ENCODE measurements around the gene SRSF10.
A peak's percentile ranks its signal among the peaks of the same experiment; 100 is the strongest.
"Not testable (repeated sequence)": the region's sequence is repeated elsewhere in the genome, so short reads cannot be mapped to it uniquely, and the experiment has no call there.

The SRSF10 gene

GRCh38 chr1:23979881-23980727 is at the start of gene SRSF10:
Gene SRSF10, minus strand, starts transcription at chr1:23980327. Its CDS starts 72 bp downstream, at chr1:23980255.
- DNase-seq (ENCODE audit: low read depth): peak; percentile 93

GRCh38 chr1:24027838-24028468 is 47.8 kb upstream of the SRSF10 start:
- no peak for DNase-seq (ENCODE audit: low read depth)

GRCh38 chr1:24022581-24023361 is 42.6 kb upstream of the SRSF10 start:
- peak; percentile 76 for DNase-seq (ENCODE audit: low read depth)

- no peak for DNase-seq (ENCODE audit: low read depth)
These were observed 41.5 kb upstream of the SRSF10 start for GRCh38 chr1:24021403-24022266.

- no peak for DNase-seq (ENCODE audit: low read depth)
These were observed 40.3 kb upstream of the SRSF10 start for GRCh38 chr1:24020470-24020869.

- no peak for DNase-seq (ENCODE audit: low read depth)
These were observed 39.9 kb upstream of the SRSF10 start for GRCh38 chr1:24020025-24020424.

GRCh38 chr1:24018611-24019580 is 38.8 kb upstream of the SRSF10 start:
- peak; percentile 99 for DNase-seq (ENCODE audit: low read depth)

- DNase-seq (ENCODE audit: low read depth): no peak
These were observed 35.4 kb upstream of the SRSF10 start for GRCh38 chr1:24015221-24016210.

DNA sequence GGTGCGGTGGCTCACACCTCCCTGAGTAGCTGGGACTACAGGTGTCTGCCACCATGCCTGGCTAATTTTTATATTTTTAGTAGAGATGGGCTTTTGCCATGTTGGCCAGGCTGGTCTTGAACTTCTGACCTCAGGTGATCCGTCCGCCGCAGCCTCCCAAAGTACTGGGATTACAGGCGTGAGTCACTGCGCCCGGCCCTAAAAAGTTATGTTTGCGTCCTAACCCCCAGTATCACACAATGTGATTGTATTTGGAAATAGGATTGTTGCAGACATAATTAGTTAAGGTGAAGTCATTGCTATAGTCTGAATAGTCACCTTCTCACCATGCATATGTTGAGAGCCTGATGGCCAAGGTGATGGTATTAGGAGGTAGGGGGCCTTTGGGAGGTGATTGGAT is 32.8 kb upstream of the SRSF10 start:
- DNase-seq (ENCODE audit: low read depth): not testable (repeated sequence)

- no peak for DNase-seq (ENCODE audit: low read depth)
These were observed 30.5 kb upstream of the SRSF10 start for GRCh38 chr1:24010650-24011049.

GRCh38 chr1:24009406-24009805 is 29.3 kb upstream of the SRSF10 start:
- DNase-seq (ENCODE audit: low read depth): no peak

GRCh38 chr1:24008574-24009184 is 28.6 kb upstream of the SRSF10 start:
- DNase-seq (ENCODE audit: low read depth): not testable (repeated sequence)

- DNase-seq (ENCODE audit: low read depth): no peak
These were observed 27.0 kb upstream of the SRSF10 start for GRCh38 chr1:24007079-24007478.

DNA sequence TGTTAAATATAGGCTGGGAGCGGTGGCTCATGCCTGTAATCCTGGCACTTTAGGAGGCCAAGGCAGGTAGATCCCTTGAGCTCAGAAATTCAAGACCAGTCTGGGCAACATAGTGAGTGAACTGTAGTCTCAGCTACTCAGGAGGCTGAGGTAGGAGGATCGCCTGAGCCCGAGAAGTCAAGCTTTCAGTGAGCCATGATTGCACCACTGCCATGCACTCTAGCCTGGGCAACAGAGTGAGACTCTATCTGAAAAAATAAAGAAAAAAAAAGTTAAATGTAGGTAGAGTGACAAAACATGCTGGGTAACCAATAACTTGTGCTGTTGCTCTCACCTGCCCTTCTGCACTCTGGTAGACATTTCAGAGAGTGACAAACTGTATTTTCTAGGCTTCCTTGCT is 25.0 kb upstream of the SRSF10 start:
- DNase-seq (ENCODE audit: low read depth): no peak

- no peak for DNase-seq (ENCODE audit: low read depth)
These were observed 24.0 kb upstream of the SRSF10 start for GRCh38 chr1:24004132-24004531.

DNA sequence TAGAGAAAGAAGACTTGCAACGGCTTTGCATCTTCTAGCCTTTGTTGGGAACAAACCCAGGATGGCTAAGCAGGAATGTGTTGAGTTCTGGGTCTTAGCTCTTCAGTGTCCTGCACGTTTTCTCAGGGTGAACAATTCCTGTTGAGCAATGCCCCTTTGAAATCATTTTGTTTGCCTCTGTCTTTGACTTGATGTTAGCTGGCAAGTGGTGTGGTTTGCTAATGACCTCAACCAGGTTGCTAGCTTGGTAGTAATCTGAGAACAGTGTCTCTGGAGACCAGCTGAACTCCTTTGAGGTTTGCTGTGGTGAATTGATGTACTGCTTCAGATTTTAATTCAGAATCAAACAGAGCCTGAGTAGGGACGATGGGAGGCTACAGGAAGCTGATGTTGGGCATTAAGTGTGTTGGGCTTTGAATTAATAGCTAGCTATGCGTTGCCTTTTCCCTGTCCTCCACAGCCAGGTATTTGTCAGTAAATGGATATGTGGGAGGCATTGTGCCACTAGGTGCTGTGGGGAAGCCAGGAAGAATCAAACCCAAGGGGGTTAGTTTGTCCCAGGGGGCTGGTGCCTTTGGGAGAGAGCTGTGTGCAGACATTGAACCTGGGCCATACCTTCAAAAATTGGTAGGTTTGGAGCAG is 23.3 kb upstream of the SRSF10 start:
- no peak for DNase-seq (ENCODE audit: low read depth)

- no peak for DNase-seq (ENCODE audit: low read depth)
These were observed 22.6 kb upstream of the SRSF10 start for GRCh38 chr1:24002695-24003094.

- no peak for DNase-seq (ENCODE audit: low read depth)
These were observed 19.1 kb upstream of the SRSF10 start for GRCh38 chr1:23999156-23999671.
